Fibroblast of upper back skin (primary cell): ENCODE results near the gene SH3PXD2B.
"Not testable (repeated sequence)": the region's sequence is repeated elsewhere in the genome, so short reads cannot be mapped to it uniquely, and the experiment has no call there.

Experiments
- DNase-seq: peaks from one replicate; pipeline ENCODE4 v3.0.0-alpha.2; 2013

Gene SH3PXD2B

GRCh38 chr5:172417130-172417841, 37.0 kb downstream of the SH3PXD2B start:
- no peak for DNase-seq

GRCh38 chr5:172415362-172416275, 38.7 kb downstream of the SH3PXD2B start:
- no peak for DNase-seq

GRCh38 chr5:172414531-172415361, 39.6 kb downstream of the SH3PXD2B start:
- DNase-seq = no peak

- peak; percentile 60 for DNase-seq
These were observed 40.6 kb downstream of the SH3PXD2B start for GRCh38 chr5:172413601-172414171.

GRCh38 chr5:172412724-172413286, 41.5 kb downstream of the SH3PXD2B start:
- peak; percentile 100 for DNase-seq

GRCh38 chr5:172411484-172412072, 42.7 kb downstream of the SH3PXD2B start:
- DNase-seq = peak; percentile 55

GRCh38 chr5:172410662-172411483, 43.5 kb downstream of the SH3PXD2B start:
- peak; percentile 88 for DNase-seq

GRCh38 chr5:172410160-172410559, 44.2 kb downstream of the SH3PXD2B start:
- peak; percentile 75 for DNase-seq

GRCh38 chr5:172409477-172409876, 44.8 kb downstream of the SH3PXD2B start:
- not testable (repeated sequence) for DNase-seq

- peak; percentile 66 for DNase-seq
These were observed 46.5 kb downstream of the SH3PXD2B start for GRCh38 chr5:172407822-172408221.

- DNase-seq = no peak
These were observed 47.1 kb downstream of the SH3PXD2B start for GRCh38 chr5:172407241-172407691.

- no peak for DNase-seq
These were observed 48.9 kb downstream of the SH3PXD2B start for GRCh38 chr5:172405226-172406107.

- DNase-seq = no peak
These were observed 49.6 kb downstream of the SH3PXD2B start for GRCh38 chr5:172404746-172405145.

- DNase-seq = no peak
These were observed 50.5 kb downstream of the SH3PXD2B start for GRCh38 chr5:172403817-172404216.

GRCh38 chr5:172403189-172403796, 51.0 kb downstream of the SH3PXD2B start:
- DNase-seq = peak; percentile 89

GRCh38 chr5:172402531-172403188, 51.7 kb downstream of the SH3PXD2B start:
- no peak for DNase-seq

GRCh38 chr5:172402031-172402430, 52.3 kb downstream of the SH3PXD2B start:
- not testable (repeated sequence) for DNase-seq

GRCh38 chr5:172399826-172400225, 54.5 kb downstream of the SH3PXD2B start:
- no peak for DNase-seq

- DNase-seq = no peak
These were observed 55.0 kb downstream of the SH3PXD2B start for GRCh38 chr5:172399336-172399735.
